ENCODE results near the gene PDCD2L.

- TF ChIP-seq CTCF (IDR thresholded peaks at IDR 0.05; ENCODE audit: low read length) (no peak), EZH2 (IDR thresholded peaks at IDR 0.05; ENCODE audit: borderline replicate concordance, low read length) (no peak)
These were observed 64.2 kb downstream of the PDCD2L start for GRCh38 chr19:34468409-34468808.
